Measurements from ENCODE around the gene WAS. TPM values are rescaled to one million over a fixed set of nuclear protein-coding genes. Genes with fewer than 3 reads are reported as not detected.
A peak's percentile ranks its signal among the peaks of the same experiment; 100 is the strongest.
"Not testable (repeated sequence)": the region's sequence is repeated elsewhere in the genome, so short reads cannot be mapped to it uniquely, and the experiment has no call there.

Gene WAS
- total RNA-seq, result 2.6 TPM
- long read RNA-seq, partial matches to known transcripts, result 1 of 2 reads
- long read RNA-seq, other reads (novel, unspliced or antisense), result 1 of 2 reads

GRCh38 chrX:48683411-48683982 is at the start of gene WAS:
Gene WAS (plus strand): TSS chrX:48683799. CDS start chrX:48683854, 55 bp downstream.
- ATAC-seq, result peak; percentile 67
- peak; percentile 39 for DNase-seq
- intact Hi-C loops (cut with micrococcal nuclease), result no loop called here

GRCh38 chrX:48636301-48636700 is 47.3 kb upstream of the WAS start:
- no peak for ATAC-seq
- DNase-seq, result no peak
- intact Hi-C loops (cut with micrococcal nuclease), result no loop called here

DNA sequence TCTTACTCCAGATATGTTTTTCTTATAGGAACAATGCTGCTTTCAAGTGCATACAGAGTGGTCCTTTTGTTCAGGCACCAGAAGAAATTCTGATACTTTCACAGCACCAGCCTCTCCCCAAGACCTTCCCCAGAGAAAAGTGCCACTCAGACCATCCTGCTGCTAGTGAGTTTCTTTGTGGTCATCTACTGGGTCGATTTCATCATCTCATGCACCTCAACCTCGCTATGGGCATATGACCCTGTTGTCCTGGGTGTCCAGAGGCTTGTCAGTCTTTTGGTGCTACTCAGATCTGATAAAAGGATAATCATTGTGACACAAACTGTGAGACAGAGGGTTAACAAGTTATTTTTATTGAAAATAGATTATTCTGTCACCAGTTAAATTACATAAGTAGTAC is 46.8 kb upstream of the WAS start:
- intact Hi-C loops (cut with micrococcal nuclease), result no loop called here
- ATAC-seq, result no peak
- no peak for DNase-seq

- ATAC-seq (no peak), DNase-seq (no peak)
- intact Hi-C loops (cut with micrococcal nuclease), result no loop called here
Observed at GRCh38 chrX:48645669-48646068, 37.9 kb upstream of the WAS start.

- intact Hi-C loops (cut with micrococcal nuclease), result no loop called here
- peak; percentile 78 for ATAC-seq
- peak; percentile 28 for DNase-seq
Observed at GRCh38 chrX:48648336-48648751, 35.3 kb upstream of the WAS start.

GRCh38 chrX:48649102-48649501 is 34.5 kb upstream of the WAS start:
- DNase-seq, result no peak
- no peak for ATAC-seq
- intact Hi-C loops (cut with micrococcal nuclease), result no loop called here

DNA sequence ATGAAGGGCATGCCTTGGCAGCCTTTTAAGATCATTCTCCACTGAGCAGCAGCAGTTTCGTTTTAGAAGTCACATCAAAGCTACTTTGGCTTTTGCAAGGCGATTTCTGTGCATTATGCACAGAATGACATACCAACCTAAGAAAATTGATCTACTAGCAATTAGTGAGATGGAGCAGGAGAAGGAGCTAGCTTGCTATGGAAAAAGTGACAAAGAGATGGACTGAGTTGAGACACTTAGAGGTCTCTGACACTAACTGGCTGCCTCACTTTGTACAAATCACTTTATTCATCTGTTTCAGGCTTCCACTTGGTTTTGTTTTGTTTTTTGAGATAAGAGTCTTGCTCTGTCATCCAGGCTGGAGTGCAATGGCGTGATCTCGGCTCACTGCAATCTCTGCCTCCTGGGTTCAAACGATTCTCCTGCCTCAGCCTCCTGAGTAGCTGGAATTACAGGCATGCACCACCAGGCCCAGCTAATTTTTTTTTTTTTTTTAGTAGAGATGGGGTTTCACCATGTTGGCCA is 31.5 kb upstream of the WAS start:
- intact Hi-C loops (cut with micrococcal nuclease); DNase-seq; ATAC-seq: not testable (repeated sequence)

DNA sequence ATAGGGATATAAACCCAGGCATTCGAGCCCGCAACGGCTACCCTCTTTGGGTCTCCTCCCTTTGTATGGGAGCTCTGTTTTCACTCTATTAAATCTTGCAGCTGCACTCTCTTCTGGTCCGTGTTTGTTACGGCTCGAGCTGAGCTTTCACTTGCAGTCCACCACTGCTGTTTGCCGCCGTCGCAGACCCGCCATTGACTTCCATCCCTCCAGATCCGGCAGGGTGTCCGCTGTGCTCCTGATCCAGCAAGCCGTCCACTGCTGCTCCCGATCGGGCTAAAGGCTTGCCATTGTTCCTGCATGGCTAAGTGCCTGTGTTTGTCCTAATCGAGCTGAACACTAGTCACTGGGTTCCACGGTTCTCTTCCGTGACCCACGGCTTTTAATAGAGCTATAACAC is 28.9 kb upstream of the WAS start:
- intact Hi-C loops (cut with micrococcal nuclease); ATAC-seq; DNase-seq: not testable (repeated sequence)

DNA sequence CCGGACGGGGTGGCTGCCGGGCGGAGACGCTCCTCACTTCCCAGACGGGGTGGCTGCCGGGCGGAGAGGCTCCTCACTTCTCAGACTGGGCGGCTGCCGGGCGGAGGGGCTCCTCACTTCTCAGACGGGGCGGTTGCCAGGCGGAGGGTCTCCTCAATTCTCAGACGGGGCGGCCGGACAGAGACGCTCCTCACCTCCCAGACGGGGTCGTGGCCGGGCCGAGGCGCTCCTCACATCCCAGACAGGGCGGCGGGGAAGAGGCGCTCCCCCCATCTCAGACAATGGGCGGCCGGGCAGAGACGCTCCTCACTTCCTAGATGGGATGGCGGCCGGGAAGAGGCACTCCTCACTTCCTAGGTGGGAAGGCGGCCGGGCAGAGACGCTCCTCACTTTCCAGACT is 23.9 kb upstream of the WAS start:
- ATAC-seq; DNase-seq; intact Hi-C loops (cut with micrococcal nuclease): not testable (repeated sequence)

DNA sequence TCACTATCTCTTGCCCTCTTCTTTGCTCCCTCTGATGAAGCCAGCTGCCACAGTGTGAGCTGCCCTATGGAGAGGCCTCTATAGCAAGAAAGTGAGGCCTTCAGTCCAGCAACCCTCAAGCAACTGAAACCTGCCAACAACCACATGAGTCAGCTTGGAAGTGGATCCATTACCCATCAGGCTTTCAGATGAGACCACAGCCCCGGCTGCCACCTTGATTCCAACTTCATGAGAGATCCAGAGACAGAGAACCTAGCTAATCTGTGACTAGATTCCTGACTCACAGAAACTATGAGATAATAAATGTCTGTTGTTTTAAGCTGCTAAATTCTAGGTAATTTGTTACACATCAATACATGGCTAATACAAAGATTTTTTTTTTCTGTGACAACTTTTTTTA is 20.4 kb upstream of the WAS start:
- no peak for DNase-seq
- no peak for ATAC-seq
- intact Hi-C loops (cut with micrococcal nuclease), result no loop called here

- ATAC-seq (no peak), DNase-seq (no peak)
- intact Hi-C loops (cut with micrococcal nuclease), result no loop called here
Observed at GRCh38 chrX:48664156-48664555, 19.4 kb upstream of the WAS start.

DNA sequence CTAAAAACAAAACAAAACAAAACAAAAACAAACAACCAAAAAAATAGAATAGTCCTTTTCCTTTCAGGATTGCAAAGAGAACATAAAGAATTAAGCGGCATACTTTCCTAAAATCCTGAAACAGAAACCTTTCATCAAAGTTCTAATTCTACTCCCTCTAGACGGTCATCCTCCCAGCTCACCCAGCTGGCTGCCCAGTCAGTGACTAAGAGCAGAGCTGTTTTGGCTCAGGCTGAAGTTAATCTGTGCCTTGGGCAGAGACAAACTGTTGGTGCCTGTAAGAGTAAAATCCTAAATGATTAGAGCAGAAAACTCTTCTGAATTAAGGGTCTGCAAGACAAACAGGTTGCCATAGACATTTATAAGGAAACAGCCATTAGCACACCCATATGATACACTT is 17.6 kb upstream of the WAS start:
- no peak for DNase-seq
- no peak for ATAC-seq
- intact Hi-C loops (cut with micrococcal nuclease), result no loop called here

GRCh38 chrX:48666649-48667048 is 16.9 kb upstream of the WAS start:
- intact Hi-C loops (cut with micrococcal nuclease), result no loop called here
- ATAC-seq, result no peak
- DNase-seq, result no peak

GRCh38 chrX:48667509-48667908 is 16.1 kb upstream of the WAS start:
- ATAC-seq (no peak), DNase-seq (no peak)
- intact Hi-C loops (cut with micrococcal nuclease), result no loop called here

DNA sequence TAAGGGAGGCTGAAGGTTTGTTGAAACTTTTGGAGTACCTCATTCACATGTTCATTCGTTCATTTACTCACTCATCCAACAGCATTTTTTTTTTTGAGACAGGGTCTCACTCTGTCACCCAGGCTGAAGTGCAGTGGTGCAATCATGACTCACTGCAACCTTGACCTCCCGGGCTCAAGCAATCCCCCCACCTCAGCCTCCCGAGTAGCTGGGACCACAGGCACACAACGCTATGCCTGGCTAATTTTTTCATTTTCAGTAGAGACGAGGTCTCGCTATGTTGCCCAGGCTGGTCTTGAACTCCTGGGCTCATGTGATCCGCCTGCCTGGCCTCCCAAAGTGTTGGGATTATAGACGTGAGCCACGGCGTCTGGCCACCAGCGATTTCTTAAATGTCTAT is 15.4 kb upstream of the WAS start:
- ATAC-seq; DNase-seq; intact Hi-C loops (cut with micrococcal nuclease): not testable (repeated sequence)

DNA sequence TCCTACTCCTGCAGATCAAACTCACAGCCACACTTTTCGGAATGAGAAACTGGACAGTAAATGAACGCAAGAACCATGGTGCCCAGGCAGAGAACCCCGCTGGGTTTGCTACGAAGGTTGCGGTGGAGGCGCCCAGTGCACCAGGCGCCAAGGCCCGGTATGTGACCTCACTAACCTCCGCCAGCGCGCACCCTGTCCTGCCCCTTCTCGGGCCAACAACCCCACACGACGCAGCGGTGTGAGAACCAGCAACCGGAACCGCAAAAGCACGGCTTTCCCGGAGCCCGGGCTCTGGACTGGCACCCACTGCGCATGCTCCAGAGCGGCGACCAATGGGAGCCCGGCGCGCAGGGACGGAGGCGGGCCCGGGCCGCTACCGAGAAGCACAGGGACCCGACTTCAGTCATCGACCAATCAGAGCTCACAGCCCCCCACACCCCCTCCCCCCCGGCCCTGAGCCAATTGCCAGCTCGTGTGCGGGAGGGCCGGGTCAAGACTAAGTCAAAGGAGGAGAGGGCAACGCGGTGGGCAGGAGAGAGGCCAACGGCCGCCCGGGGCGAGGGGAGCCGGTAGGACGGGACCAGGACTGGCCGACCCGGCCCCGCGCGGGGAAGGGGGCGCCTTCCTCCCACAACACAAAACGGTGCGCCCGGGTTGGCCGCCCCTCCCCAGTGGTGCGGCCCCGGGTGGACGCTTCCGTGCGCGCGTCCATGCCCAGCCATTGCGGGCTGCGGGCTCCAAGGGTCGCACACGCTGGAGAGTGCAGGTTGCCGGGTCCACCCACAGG is 7.3 kb upstream of the WAS start:
- peak; percentile 94 for DNase-seq
- peak; percentile 100 for ATAC-seq
- intact Hi-C loops (cut with micrococcal nuclease), result no loop called here

- ATAC-seq, result peak; percentile 32
- DNase-seq, result no peak
- intact Hi-C loops (cut with micrococcal nuclease), result no loop called here
Observed at GRCh38 chrX:48676893-48677270, 6.7 kb upstream of the WAS start.

- DNase-seq (no peak), ATAC-seq (no peak)
- intact Hi-C loops (cut with micrococcal nuclease), result no loop called here
Observed at GRCh38 chrX:48677516-48677915, 6.1 kb upstream of the WAS start.

DNA sequence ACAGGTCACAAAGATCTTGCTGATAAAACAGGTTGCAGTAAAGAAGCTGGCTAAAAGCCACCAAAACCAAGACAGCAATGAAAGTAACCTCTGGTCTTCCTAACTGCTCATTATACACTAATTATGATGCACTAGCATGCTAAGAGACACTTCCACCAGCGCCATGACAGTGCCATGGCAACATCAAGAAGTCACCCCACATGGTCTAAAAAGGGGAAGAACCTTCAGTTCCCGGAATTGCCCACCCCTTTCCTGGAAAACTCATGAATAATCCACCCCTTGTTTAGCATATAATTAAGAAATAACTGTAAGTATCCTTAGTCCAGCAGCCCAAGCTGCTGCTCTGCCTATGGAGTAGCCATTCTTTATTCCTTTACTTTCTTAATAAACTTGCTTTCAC is 3.1 kb upstream of the WAS start:
- intact Hi-C loops (cut with micrococcal nuclease), result not testable (repeated sequence)

GRCh38 chrX:48680925-48681324 is 2.7 kb upstream of the WAS start:
- ATAC-seq; intact Hi-C loops (cut with micrococcal nuclease); DNase-seq: not testable (repeated sequence)

More for the DNA sequence above, 3.1 kb upstream of the WAS start:
- not testable (repeated sequence) for DNase-seq, ATAC-seq
